Neural cell (in vitro differentiated cells): ENCODE results near the gene INSM1. TPM values are rescaled to one million over a fixed set of nuclear protein-coding genes. Genes with fewer than 3 reads are reported as not detected.

Source experiments
- H2AFZ ChIP-seq: fragments of 200-600, 300-800 bp; sonication (generic), shearing (Covaris generic); 2 replicates; pipeline ENCODE4 v1.6.0; 2014; ENCODE audit warnings: low read depth, mild to moderate bottlenecking, antibody characterized with exemption, low read length, moderate library complexity
- H3F3A ChIP-seq: fragments of 200-600 bp; shearing (Covaris generic); 2 replicates; pipeline ENCODE4 v1.6.1; 2016; ENCODE audit warnings: mild to moderate bottlenecking, moderate library complexity, mixed read lengths, antibody characterized with exemption, low read length; ENCODE audit not compliant: insufficient read depth, poor library complexity, severe bottlenecking
- H3K27ac ChIP-seq: fragments of 200-600, 300-800 bp; sonication (generic), shearing (Covaris generic); 2 replicates; pipeline ENCODE4 v1.5.1; 2014; ENCODE audit warnings: mild to moderate bottlenecking, low read length, moderate library complexity
- H3K27me3 ChIP-seq: fragments of 300-800, 200-600 bp; sonication (generic), shearing (Covaris generic); 2 replicates; pipeline ENCODE4 v1.6.0; 2014; ENCODE audit warnings: mild to moderate bottlenecking, low read depth, low read length, moderate library complexity; ENCODE audit not compliant: insufficient read depth
- H3K36me3 ChIP-seq: fragments of 300-800, 200-600 bp; sonication (generic), shearing (Covaris generic); 2 replicates; pipeline ENCODE4 v1.5.1; 2014; ENCODE audit warnings: mild to moderate bottlenecking, antibody characterized with exemption, low read length, moderate library complexity; ENCODE audit not compliant: insufficient read depth
- H3K4me2 ChIP-seq: fragments of 300-800, 200-600 bp; sonication (generic), shearing (Covaris generic); 2 replicates; pipeline ENCODE4 v1.6.0; 2014; ENCODE audit warnings: mild to moderate bottlenecking, low read length
- H3K4me3 ChIP-seq: fragments of 300-800, 200-600 bp; sonication (generic), shearing (Covaris generic); 2 replicates; pipeline ENCODE4 v1.5.1; 2014; ENCODE audit warnings: mild to moderate bottlenecking, low read length, moderate library complexity
- H3K79me2 ChIP-seq: fragments of 200-600 bp; shearing (Covaris generic); replicated peaks from 2 replicates; pipeline ENCODE4 v1.6.0; 2014; ENCODE audit warnings: mild to moderate bottlenecking, low read length, moderate library complexity; ENCODE audit not compliant: insufficient read depth
- H3K9ac ChIP-seq: fragments of 300-800, 200-600 bp; sonication (generic), shearing (Covaris generic); 2 replicates; pipeline ENCODE4 v1.6.1; 2016; ENCODE audit warnings: mild to moderate bottlenecking, low read length, mixed read lengths
- H3K9me2 ChIP-seq: fragments of 200-600 bp; shearing (Covaris generic); 2 replicates; pipeline ENCODE4 v1.6.1; 2016; ENCODE audit warnings: mild to moderate bottlenecking, low read length, mixed read lengths; ENCODE audit not compliant: insufficient read depth
- H3K9me3 ChIP-seq: fragments of 200-600, 300-800 bp; sonication (generic), shearing (Covaris generic); 2 replicates; pipeline ENCODE4 v1.6.1; 2016; ENCODE audit warnings: mild to moderate bottlenecking, mixed run types, low read length, moderate library complexity, mixed read lengths
- H4K20me1 ChIP-seq: fragments of 200-600 bp; shearing (Covaris generic); 2 replicates; pipeline ENCODE4 v1.6.1; 2016; ENCODE audit warnings: mild to moderate bottlenecking, mixed run types; ENCODE audit not compliant: insufficient read depth
- EP300 ChIP-seq: fragments of 450-650 bp; conservative IDR thresholded peaks from 2 replicates; pipeline ENCODE4 v1.6.1; 2014; ENCODE audit warnings: antibody characterized with exemption, mild to moderate bottlenecking, moderate library complexity; ENCODE audit not compliant: poor library complexity, severe bottlenecking
- EZH2 ChIP-seq: fragments of 200-600, 300-800 bp; shearing (Covaris generic), sonication (generic); IDR thresholded peaks from 2 replicates; pipeline ENCODE4 v1.6.1; 2014; ENCODE audit warnings: antibody characterized with exemption, low read length, borderline replicate concordance, mild to moderate bottlenecking; ENCODE audit not compliant: insufficient read depth, poor library complexity, severe bottlenecking
- MXI1 ChIP-seq: fragments of 450-650 bp; conservative IDR thresholded peaks from 2 replicates; pipeline ENCODE4 v1.6.1; 2014; ENCODE audit warnings: antibody characterized with exemption, mild to moderate bottlenecking; ENCODE audit not compliant: poor library complexity, severe bottlenecking
- POLR2AphosphoS5 ChIP-seq: IDR thresholded peaks from 2 replicates; pipeline ENCODE4 v1.6.1; 2012
- RAD21 ChIP-seq: fragments of 450-650 bp; conservative IDR thresholded peaks from 2 replicates; pipeline ENCODE4 v1.6.1; 2014; ENCODE audit warnings: antibody characterized with exemption, mild to moderate bottlenecking, moderate library complexity
- SMC3 ChIP-seq: fragments of 450-650 bp; conservative IDR thresholded peaks from 2 replicates; pipeline ENCODE4 v1.6.1; 2014; ENCODE audit warnings: antibody characterized with exemption, mild to moderate bottlenecking, moderate library complexity; ENCODE audit not compliant: poor library complexity
- TAF1 ChIP-seq: IDR thresholded peaks from 2 replicates; pipeline ENCODE4 v1.6.1; 2012; ENCODE audit warnings: low read depth
- polyA plus RNA-seq: library from polyadenylated mRNA; depleted of rRNA; stranded (reverse); fragments of >200 nt; gene quantifications from 2 replicates; pipeline ENCODE4 v1.2.3, GENCODE V29; 2014
- TF ChIP-seq, protein P1 (sequence below): fragments of 450-650 bp; IDR thresholded peaks from 2 replicates; pipeline ENCODE4 v1.5.1; 2014; ENCODE audit warnings: antibody characterized with exemption, mild to moderate bottlenecking, moderate library complexity; ENCODE audit not compliant: poor library complexity, severe bottlenecking
- TF ChIP-seq, protein P2 (sequence below): IDR thresholded peaks from 2 replicates; pipeline ENCODE4 v1.6.1; 2012; ENCODE audit warnings: borderline replicate concordance

Gene INSM1
- polyA plus RNA-seq, 1 donor from 2014 or later: 8.6 TPM

DNA sequence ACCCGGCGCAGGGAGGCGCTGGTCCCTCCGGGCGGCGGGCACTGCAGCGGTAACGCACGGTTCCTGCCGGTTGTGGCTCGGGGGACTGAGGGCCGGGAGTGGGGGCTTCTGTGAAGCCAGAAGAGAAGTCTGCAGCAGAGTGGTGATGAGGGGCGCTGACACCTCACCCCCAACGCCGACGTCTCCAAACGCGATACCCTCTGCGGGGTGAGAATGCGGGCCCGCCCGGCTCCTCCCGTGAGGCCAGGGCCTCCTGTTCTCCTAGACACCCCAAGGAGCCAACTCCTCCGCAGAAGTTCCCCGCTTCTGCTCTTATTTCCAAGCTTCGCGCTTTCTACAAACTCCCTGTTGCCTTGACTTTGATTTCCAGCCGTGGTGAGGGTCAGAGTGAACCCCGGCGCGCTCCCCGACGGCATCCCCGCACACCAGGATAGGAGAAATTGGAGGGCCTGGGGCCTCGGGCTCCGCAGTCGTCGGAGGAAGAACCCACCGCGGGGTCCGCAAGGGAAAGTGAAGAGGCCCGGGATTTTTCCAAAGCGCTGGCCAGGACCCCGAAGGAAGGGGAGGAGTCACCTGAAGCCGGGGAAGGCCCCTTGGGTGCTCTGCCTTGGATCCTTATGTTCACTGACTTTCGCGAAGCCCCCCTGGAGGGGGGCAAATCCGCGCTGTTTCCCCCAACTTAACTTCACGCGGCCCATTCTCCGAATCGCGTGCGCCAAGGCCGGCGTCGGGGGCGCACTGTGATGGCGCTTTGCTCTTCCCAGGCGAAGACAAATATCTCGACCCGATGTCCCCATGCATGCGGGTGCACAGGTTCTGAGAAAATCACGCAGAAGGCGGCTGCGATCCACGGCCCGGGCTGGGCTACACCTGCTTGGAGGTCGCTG lies 3.1 kb upstream of the INSM1 start:
- TF ChIP-seq EZH2: peak; percentile 32
- no peak for TF ChIP-seq MXI1
- Histone ChIP-seq H4K20me1 (no peaks in the 10 kb centered on the region), H3K4me3 (peak overlapping the region; percentile 56), H3F3A (peaks cover 10% of the 10 kb centered on the region), H3K9ac (peak overlapping the region; percentile 20), H3K4me2 (no peak overlapping the region), H3K79me2 (peaks cover 7% of the 10 kb centered on the region), H2AFZ (no peak overlapping the region), H3K27ac (no peak overlapping the region), H3K9me3 (no peaks in the 10 kb centered on the region), H3K9me2 (no peaks in the 10 kb centered on the region), H3K27me3 (peaks cover 48% of the 10 kb centered on the region), H3K36me3 (no peaks in the 10 kb centered on the region)

DNA sequence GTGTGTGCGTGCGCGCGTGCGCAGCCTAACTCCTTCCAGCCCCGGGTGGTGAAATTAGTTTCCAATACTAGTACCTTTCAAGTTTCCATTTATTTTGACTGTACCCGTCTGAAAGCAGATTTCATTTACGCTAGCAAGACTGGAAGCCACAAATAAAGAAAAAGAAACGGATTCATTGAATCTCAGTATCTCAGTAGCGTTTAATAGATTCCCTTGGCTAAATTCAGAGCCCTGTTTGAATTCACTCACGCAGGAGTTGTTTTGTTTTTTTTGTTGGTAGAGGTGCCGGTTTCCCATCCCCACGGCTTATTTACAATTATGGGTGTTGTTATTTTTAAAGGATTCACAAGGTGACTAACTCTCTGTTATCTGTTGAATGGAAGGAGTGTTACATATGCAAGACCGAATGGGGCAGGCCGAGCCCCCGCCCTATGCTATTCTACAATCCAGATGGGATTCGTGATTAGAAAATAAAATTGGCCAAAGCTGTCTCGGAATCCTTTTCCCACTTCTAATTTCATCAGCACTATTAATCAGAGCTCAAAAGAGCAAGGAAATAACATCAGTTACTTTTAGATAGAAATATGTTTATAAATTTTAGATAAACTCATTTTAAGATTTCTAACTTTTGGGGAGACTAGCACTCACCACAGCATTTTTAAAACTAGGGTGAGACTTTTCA lies 2.3 kb upstream of the INSM1 start:
- no peak overlapping the region for H3K9ac ChIP-seq
- TF ChIP-seq, protein P1, sequence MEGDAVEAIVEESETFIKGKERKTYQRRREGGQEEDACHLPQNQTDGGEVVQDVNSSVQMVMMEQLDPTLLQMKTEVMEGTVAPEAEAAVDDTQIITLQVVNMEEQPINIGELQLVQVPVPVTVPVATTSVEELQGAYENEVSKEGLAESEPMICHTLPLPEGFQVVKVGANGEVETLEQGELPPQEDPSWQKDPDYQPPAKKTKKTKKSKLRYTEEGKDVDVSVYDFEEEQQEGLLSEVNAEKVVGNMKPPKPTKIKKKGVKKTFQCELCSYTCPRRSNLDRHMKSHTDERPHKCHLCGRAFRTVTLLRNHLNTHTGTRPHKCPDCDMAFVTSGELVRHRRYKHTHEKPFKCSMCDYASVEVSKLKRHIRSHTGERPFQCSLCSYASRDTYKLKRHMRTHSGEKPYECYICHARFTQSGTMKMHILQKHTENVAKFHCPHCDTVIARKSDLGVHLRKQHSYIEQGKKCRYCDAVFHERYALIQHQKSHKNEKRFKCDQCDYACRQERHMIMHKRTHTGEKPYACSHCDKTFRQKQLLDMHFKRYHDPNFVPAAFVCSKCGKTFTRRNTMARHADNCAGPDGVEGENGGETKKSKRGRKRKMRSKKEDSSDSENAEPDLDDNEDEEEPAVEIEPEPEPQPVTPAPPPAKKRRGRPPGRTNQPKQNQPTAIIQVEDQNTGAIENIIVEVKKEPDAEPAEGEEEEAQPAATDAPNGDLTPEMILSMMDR: no peak
- TF ChIP-seq POLR2AphosphoS5 (no peak), EP300 (no peak)
- H3K9me3 ChIP-seq: no peaks in the 10 kb centered on the region
- H3K4me2 ChIP-seq: no peak overlapping the region
- peaks cover 10% of the 10 kb centered on the region for H3F3A ChIP-seq
- no peaks in the 10 kb centered on the region for H4K20me1 ChIP-seq
- H3K27me3 ChIP-seq: peaks cover 48% of the 10 kb centered on the region
- no peaks in the 10 kb centered on the region for H3K9me2 ChIP-seq
- peak overlapping the region; percentile 56 for H3K4me3 ChIP-seq
- H3K36me3 ChIP-seq: no peaks in the 10 kb centered on the region
- H2AFZ ChIP-seq: no peak overlapping the region
- peaks cover 15% of the 10 kb centered on the region for H3K79me2 ChIP-seq
- no peak overlapping the region for H3K27ac ChIP-seq

DNA sequence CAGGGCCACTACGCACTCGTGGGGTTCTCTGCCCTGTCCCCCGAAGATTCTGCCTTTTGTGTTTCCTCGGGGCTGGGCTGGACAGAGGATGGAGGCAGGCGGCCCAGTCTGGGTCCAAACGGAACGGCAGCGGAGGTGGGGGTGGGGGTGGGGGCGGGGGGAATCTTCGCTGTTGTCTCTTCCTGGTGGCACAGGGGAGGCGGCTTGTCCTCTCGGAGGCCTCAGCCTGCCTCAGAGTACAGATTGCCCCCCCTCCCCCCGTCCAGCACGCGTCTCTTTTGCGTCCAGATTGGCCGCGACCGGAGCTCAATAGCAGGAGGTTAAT lies 1.4 kb upstream of the INSM1 start:
- H3K79me2 ChIP-seq: peaks cover 24% of the 10 kb centered on the region
- no peak overlapping the region for H3K27ac ChIP-seq
- H3K4me3 ChIP-seq: peak overlapping the region; percentile 83
- H3F3A ChIP-seq: peaks cover 10% of the 10 kb centered on the region
- H2AFZ ChIP-seq: no peak overlapping the region
- TF ChIP-seq, protein P1: no peak
- TF ChIP-seq, protein P2, sequence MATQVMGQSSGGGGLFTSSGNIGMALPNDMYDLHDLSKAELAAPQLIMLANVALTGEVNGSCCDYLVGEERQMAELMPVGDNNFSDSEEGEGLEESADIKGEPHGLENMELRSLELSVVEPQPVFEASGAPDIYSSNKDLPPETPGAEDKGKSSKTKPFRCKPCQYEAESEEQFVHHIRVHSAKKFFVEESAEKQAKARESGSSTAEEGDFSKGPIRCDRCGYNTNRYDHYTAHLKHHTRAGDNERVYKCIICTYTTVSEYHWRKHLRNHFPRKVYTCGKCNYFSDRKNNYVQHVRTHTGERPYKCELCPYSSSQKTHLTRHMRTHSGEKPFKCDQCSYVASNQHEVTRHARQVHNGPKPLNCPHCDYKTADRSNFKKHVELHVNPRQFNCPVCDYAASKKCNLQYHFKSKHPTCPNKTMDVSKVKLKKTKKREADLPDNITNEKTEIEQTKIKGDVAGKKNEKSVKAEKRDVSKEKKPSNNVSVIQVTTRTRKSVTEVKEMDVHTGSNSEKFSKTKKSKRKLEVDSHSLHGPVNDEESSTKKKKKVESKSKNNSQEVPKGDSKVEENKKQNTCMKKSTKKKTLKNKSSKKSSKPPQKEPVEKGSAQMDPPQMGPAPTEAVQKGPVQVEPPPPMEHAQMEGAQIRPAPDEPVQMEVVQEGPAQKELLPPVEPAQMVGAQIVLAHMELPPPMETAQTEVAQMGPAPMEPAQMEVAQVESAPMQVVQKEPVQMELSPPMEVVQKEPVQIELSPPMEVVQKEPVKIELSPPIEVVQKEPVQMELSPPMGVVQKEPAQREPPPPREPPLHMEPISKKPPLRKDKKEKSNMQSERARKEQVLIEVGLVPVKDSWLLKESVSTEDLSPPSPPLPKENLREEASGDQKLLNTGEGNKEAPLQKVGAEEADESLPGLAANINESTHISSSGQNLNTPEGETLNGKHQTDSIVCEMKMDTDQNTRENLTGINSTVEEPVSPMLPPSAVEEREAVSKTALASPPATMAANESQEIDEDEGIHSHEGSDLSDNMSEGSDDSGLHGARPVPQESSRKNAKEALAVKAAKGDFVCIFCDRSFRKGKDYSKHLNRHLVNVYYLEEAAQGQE: no peak
- no peak for TF ChIP-seq MXI1
- no peak for TF ChIP-seq TAF1
- no peak for TF ChIP-seq POLR2AphosphoS5
- no peak for TF ChIP-seq EZH2
- no peak for TF ChIP-seq EP300
- no peak for TF ChIP-seq RAD21
- no peak for TF ChIP-seq SMC3
- H3K9ac ChIP-seq: peak overlapping the region; percentile 80
- no peaks in the 10 kb centered on the region for H3K36me3 ChIP-seq
- H4K20me1 ChIP-seq: peaks cover 6% of the 10 kb centered on the region
- H3K4me2 ChIP-seq: no peak overlapping the region
- H3K9me2 ChIP-seq: no peaks in the 10 kb centered on the region
- no peaks in the 10 kb centered on the region for H3K9me3 ChIP-seq
- H3K27me3 ChIP-seq: peaks cover 48% of the 10 kb centered on the region
